HG02938 (cell line): ENCODE measurements around the gene AXIN1.
"Not testable (repeated sequence)": the region's sequence is repeated elsewhere in the genome, so short reads cannot be mapped to it uniquely, and the experiment has no call there.

ENCODE experiments used
- ATAC-seq: cut with Tn5 transposase; IDR thresholded peaks from one replicate; pipeline ENCODE4 v1.9.1; 2021; ENCODE audit warnings: mild to moderate bottlenecking, moderate library complexity; ENCODE audit not compliant: unreplicated experiment

AXIN1 gene

GRCh38 chr16:268141-269053 is 84.1 kb downstream of the AXIN1 start:
- ATAC-seq, result no peak

- ATAC-seq, result not testable (repeated sequence)
Observed at GRCh38 chr16:267562-267961, 85.0 kb downstream of the AXIN1 start.

GRCh38 chr16:266258-267164 is 86.0 kb downstream of the AXIN1 start:
- no peak for ATAC-seq

GRCh38 chr16:265711-266110 is 86.8 kb downstream of the AXIN1 start:
- no peak for ATAC-seq

- no peak for ATAC-seq
Observed at GRCh38 chr16:265002-265529, 87.5 kb downstream of the AXIN1 start.

- ATAC-seq, result no peak
Observed at GRCh38 chr16:264440-264951, 88.0 kb downstream of the AXIN1 start.

- ATAC-seq, result no peak
Observed at GRCh38 chr16:263944-264343, 88.6 kb downstream of the AXIN1 start.

- ATAC-seq, result no peak
Observed at GRCh38 chr16:263182-263774, 89.2 kb downstream of the AXIN1 start.

- no peak for ATAC-seq
Observed at GRCh38 chr16:262121-262745, 90.3 kb downstream of the AXIN1 start.

GRCh38 chr16:261031-261691 is 91.4 kb downstream of the AXIN1 start:
- no peak for ATAC-seq

GRCh38 chr16:260326-260725 is 92.2 kb downstream of the AXIN1 start:
- ATAC-seq, result no peak

GRCh38 chr16:259814-260253 is 92.7 kb downstream of the AXIN1 start:
- no peak for ATAC-seq

GRCh38 chr16:259226-259625 is 93.3 kb downstream of the AXIN1 start:
- ATAC-seq, result no peak

GRCh38 chr16:258091-258490 is 94.4 kb downstream of the AXIN1 start:
- not testable (repeated sequence) for ATAC-seq

- no peak for ATAC-seq
Observed at GRCh38 chr16:255183-255582, 97.3 kb downstream of the AXIN1 start.

GRCh38 chr16:254461-254860 is 98.1 kb downstream of the AXIN1 start:
- no peak for ATAC-seq

GRCh38 chr16:253833-254232 is 98.7 kb downstream of the AXIN1 start:
- ATAC-seq, result no peak

GRCh38 chr16:252366-253337 is 99.9 kb downstream of the AXIN1 start:
- ATAC-seq, result no peak

- ATAC-seq, result no peak
Observed at GRCh38 chr16:249431-249830, 103.1 kb downstream of the AXIN1 start.
